Activated naive CD8-positive, alpha-beta T cell (primary cell): ENCODE data around the gene JAKMIP3.

ENCODE experiments used
- H3K27ac Mint-ChIP-seq: one replicate; pipeline ENCODE4 v1.8.0; 2021; ENCODE audit warnings: mixed read lengths
- H3K27me3 Mint-ChIP-seq: one replicate; pipeline ENCODE4 v1.8.0; 2021; ENCODE audit warnings: mixed read lengths
- H3K36me3 Mint-ChIP-seq: one replicate; pipeline ENCODE4 v1.8.0; 2021; ENCODE audit warnings: mixed read lengths
- H3K4me1 Mint-ChIP-seq: one replicate; pipeline ENCODE4 v1.8.0; 2021; ENCODE audit warnings: low read depth, mixed read lengths
- H3K4me3 Mint-ChIP-seq: one replicate; pipeline ENCODE4 v1.8.0; 2021; ENCODE audit warnings: mild to moderate bottlenecking, mixed read lengths
- H3K9me3 Mint-ChIP-seq: one replicate; pipeline ENCODE4 v1.8.0; 2021; ENCODE audit warnings: low read depth, mixed read lengths

The JAKMIP3 gene

GRCh38 chr10:132104471-132105301 lies 38.9 kb downstream of the JAKMIP3 start:
- Mint-ChIP-seq H3K36me3 (no peaks in the 10 kb centered on the region), H3K27ac (no peak overlapping the region), H3K9me3 (no peaks in the 10 kb centered on the region), H3K4me1 (no peaks in the 10 kb centered on the region), H3K27me3 (no peaks in the 10 kb centered on the region), H3K4me3 (no peak overlapping the region)

GRCh38 chr10:132105302-132105995 lies 39.7 kb downstream of the JAKMIP3 start:
- Mint-ChIP-seq H3K27ac (no peak overlapping the region), H3K36me3 (no peaks in the 10 kb centered on the region), H3K4me3 (no peak overlapping the region)

GRCh38 chr10:132106431-132106830 lies 40.7 kb downstream of the JAKMIP3 start:
- Mint-ChIP-seq H3K4me1 (no peaks in the 10 kb centered on the region), H3K36me3 (no peaks in the 10 kb centered on the region), H3K4me3 (no peak overlapping the region), H3K27me3 (no peaks in the 10 kb centered on the region), H3K27ac (no peak overlapping the region), H3K9me3 (no peaks in the 10 kb centered on the region)

More at GRCh38 chr10:132105302-132105995, 39.7 kb downstream of the JAKMIP3 start:
- H3K4me1 Mint-ChIP-seq = no peaks in the 10 kb centered on the region
- no peaks in the 10 kb centered on the region for H3K9me3 Mint-ChIP-seq
- no peaks in the 10 kb centered on the region for H3K27me3 Mint-ChIP-seq

- H3K27me3 Mint-ChIP-seq = no peaks in the 10 kb centered on the region
- H3K4me1 Mint-ChIP-seq = no peaks in the 10 kb centered on the region
- no peak overlapping the region for H3K27ac Mint-ChIP-seq
- H3K4me3 Mint-ChIP-seq = no peak overlapping the region
- H3K36me3 Mint-ChIP-seq = no peaks in the 10 kb centered on the region
- H3K9me3 Mint-ChIP-seq = no peaks in the 10 kb centered on the region
These were observed 41.6 kb downstream of the JAKMIP3 start for GRCh38 chr10:132107186-132107948.

- no peaks in the 10 kb centered on the region for H3K36me3 Mint-ChIP-seq
- no peaks in the 10 kb centered on the region for H3K27me3 Mint-ChIP-seq
- no peaks in the 10 kb centered on the region for H3K9me3 Mint-ChIP-seq
- no peak overlapping the region for H3K4me3 Mint-ChIP-seq
- no peaks in the 10 kb centered on the region for H3K4me1 Mint-ChIP-seq
- no peak overlapping the region for H3K27ac Mint-ChIP-seq
These were observed 42.5 kb downstream of the JAKMIP3 start for GRCh38 chr10:132107949-132108877.

- Mint-ChIP-seq H3K9me3 (no peaks in the 10 kb centered on the region), H3K4me3 (no peak overlapping the region), H3K4me1 (no peaks in the 10 kb centered on the region), H3K27ac (no peak overlapping the region), H3K27me3 (no peaks in the 10 kb centered on the region), H3K36me3 (no peaks in the 10 kb centered on the region)
These were observed 43.8 kb downstream of the JAKMIP3 start for GRCh38 chr10:132109341-132110110.

GRCh38 chr10:132110111-132110521 lies 44.4 kb downstream of the JAKMIP3 start:
- H3K27ac Mint-ChIP-seq = no peak overlapping the region
- no peaks in the 10 kb centered on the region for H3K27me3 Mint-ChIP-seq
- no peak overlapping the region for H3K4me3 Mint-ChIP-seq
- no peaks in the 10 kb centered on the region for H3K4me1 Mint-ChIP-seq
- H3K36me3 Mint-ChIP-seq = no peaks in the 10 kb centered on the region
- H3K9me3 Mint-ChIP-seq = no peaks in the 10 kb centered on the region

- Mint-ChIP-seq H3K36me3 (no peaks in the 10 kb centered on the region), H3K27me3 (no peaks in the 10 kb centered on the region), H3K4me1 (no peaks in the 10 kb centered on the region), H3K27ac (no peak overlapping the region), H3K9me3 (no peaks in the 10 kb centered on the region), H3K4me3 (no peak overlapping the region)
These were observed 45.0 kb downstream of the JAKMIP3 start for GRCh38 chr10:132110713-132111112.

GRCh38 chr10:132111121-132111731 lies 45.5 kb downstream of the JAKMIP3 start:
- Mint-ChIP-seq H3K27ac (no peak overlapping the region), H3K4me1 (no peaks in the 10 kb centered on the region), H3K9me3 (no peaks in the 10 kb centered on the region), H3K27me3 (no peaks in the 10 kb centered on the region), H3K36me3 (no peaks in the 10 kb centered on the region), H3K4me3 (no peak overlapping the region)

GRCh38 chr10:132111871-132112341 lies 46.2 kb downstream of the JAKMIP3 start:
- Mint-ChIP-seq H3K27me3 (no peaks in the 10 kb centered on the region), H3K36me3 (no peaks in the 10 kb centered on the region), H3K27ac (no peak overlapping the region), H3K4me3 (no peak overlapping the region), H3K9me3 (no peaks in the 10 kb centered on the region), H3K4me1 (no peaks in the 10 kb centered on the region)

- no peaks in the 10 kb centered on the region for H3K36me3 Mint-ChIP-seq
These were observed 46.9 kb downstream of the JAKMIP3 start for GRCh38 chr10:132112611-132113010.

GRCh38 chr10:132113206-132113605 lies 47.5 kb downstream of the JAKMIP3 start:
- Mint-ChIP-seq H3K9me3 (no peaks in the 10 kb centered on the region), H3K36me3 (no peaks in the 10 kb centered on the region), H3K27ac (no peak overlapping the region), H3K4me3 (no peak overlapping the region), H3K27me3 (no peaks in the 10 kb centered on the region), H3K4me1 (no peaks in the 10 kb centered on the region)

More at GRCh38 chr10:132112611-132113010, 46.9 kb downstream of the JAKMIP3 start:
- Mint-ChIP-seq H3K9me3 (no peaks in the 10 kb centered on the region), H3K4me3 (no peak overlapping the region), H3K27me3 (no peaks in the 10 kb centered on the region), H3K27ac (no peak overlapping the region), H3K4me1 (no peaks in the 10 kb centered on the region)

GRCh38 chr10:132113766-132114365 lies 48.1 kb downstream of the JAKMIP3 start:
- Mint-ChIP-seq H3K36me3 (no peaks in the 10 kb centered on the region), H3K27me3 (no peaks in the 10 kb centered on the region), H3K4me1 (no peaks in the 10 kb centered on the region), H3K27ac (no peak overlapping the region), H3K4me3 (no peak overlapping the region), H3K9me3 (no peaks in the 10 kb centered on the region)
